NCI-H128 (cell line): ENCODE measurements around the gene CREBRF.
"Not testable (repeated sequence)": the region's sequence is repeated elsewhere in the genome, so short reads cannot be mapped to it uniquely, and the experiment has no call there.

Experiments used
- DNase-seq: peaks from one replicate; lab custom pipeline; 2025; ENCODE audit not compliant: unreplicated experiment; lab: John Stamatoyannopoulos, UW

CREBRF gene, protein sequence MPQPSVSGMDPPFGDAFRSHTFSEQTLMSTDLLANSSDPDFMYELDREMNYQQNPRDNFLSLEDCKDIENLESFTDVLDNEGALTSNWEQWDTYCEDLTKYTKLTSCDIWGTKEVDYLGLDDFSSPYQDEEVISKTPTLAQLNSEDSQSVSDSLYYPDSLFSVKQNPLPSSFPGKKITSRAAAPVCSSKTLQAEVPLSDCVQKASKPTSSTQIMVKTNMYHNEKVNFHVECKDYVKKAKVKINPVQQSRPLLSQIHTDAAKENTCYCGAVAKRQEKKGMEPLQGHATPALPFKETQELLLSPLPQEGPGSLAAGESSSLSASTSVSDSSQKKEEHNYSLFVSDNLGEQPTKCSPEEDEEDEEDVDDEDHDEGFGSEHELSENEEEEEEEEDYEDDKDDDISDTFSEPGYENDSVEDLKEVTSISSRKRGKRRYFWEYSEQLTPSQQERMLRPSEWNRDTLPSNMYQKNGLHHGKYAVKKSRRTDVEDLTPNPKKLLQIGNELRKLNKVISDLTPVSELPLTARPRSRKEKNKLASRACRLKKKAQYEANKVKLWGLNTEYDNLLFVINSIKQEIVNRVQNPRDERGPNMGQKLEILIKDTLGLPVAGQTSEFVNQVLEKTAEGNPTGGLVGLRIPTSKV

DNA sequence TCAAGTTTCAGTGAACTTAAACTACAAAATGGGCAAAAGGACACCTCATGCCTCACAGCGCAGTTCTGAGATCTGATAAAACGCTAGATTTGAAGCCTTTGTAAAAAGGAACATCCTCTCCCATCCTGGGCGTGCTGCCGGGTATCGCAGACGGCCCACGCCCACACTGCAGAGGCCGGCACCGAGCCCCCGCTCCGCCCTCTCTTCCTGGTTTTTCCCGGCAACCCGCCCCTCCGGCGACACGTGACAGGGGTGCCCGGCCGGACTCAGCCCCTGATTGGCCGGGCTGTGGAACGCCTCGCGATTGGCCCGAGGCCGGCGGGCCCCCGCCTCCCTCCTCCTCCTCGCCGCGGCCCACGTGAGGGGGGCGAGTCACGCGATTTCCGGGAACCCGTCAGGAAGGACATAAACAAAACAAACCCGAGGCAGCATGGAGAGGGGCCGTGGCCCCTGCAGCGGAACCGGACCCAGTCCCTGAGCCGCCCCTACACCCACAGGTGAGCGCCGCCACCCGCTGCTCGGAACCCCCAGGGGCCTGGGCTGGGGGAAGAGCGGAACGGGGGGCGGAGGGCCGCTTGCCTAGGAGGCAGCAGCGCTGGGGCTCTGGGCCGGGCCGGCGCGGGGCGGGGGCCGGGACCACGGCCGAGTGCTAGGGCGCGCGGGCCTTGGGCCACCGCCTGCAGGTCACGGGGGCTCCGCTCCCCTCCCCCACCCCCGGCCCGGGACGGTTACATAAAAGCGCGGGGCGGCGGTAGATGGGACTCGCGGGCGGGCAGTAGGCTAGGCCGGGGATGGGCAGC is at the start of gene CREBRF:
Gene CREBRF (plus strand): TSS at position 370 of the 800 bp plus-strand sequence. CDS start 24,424 bp downstream, outside the sequence.
- peak; percentile 83 for DNase-seq

DNA sequence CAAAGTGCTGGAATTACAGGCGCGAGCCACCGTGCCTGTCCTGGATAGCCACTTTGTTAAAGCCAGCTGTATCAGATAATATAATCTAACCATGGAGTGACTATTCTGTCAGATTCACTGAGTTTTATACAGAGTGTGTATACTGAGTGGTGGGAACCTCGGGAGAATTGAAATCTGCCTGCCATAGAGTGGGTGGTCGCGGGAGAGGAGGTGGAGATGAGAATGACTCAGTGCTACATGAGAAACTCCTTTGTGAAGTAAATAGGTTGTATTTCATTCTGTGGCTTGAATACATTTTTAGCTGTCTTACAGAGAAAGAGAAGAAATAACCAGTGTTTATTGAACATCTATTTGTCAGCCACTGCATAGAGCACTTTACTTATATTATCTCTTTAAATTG is 46.1 kb upstream of the CREBRF start:
- DNase-seq: no peak

DNA sequence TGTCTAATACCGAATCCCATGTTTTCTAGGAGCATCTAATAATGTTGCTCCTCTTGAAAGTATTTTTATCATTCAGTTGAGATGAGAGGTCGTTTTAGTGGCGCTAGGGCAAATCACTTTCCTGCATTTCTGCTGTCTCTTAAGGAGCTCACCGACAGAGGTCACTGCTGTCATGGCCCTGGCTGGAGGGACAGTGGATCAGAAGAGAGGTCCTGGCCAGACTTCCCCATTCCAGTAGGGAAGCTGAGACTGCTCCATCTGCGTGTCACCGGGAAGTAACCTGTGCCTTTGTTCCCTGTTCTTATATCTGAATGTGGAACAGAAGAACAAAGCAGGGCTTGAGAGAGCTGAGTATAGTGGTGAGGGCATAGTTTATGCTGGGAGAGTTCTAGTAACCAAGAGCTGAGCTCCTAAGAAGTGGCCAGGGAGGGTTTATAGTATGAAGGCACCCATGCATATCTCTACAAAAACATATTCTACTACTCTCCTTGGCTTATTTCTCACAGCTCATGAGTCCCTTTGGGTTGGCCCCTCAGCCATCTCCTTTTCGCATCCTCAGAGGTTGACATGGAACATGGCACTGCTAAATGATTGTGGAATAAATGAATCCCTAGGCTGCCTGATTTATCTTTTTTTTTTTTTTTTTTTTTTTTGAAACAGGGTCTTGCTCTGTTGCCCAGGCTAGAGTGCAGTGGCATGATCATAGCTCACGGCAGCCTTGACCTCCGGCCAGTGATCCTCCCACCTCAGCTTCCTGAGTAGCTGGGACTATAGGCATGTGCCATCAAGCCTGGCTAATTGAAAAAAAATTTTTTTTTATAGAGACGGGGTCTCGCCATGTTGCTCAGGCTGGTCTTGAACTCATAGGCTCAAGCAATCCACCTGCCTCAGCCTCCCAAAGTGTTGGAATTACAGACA is 45.3 kb upstream of the CREBRF start:
- no peak for DNase-seq

DNA sequence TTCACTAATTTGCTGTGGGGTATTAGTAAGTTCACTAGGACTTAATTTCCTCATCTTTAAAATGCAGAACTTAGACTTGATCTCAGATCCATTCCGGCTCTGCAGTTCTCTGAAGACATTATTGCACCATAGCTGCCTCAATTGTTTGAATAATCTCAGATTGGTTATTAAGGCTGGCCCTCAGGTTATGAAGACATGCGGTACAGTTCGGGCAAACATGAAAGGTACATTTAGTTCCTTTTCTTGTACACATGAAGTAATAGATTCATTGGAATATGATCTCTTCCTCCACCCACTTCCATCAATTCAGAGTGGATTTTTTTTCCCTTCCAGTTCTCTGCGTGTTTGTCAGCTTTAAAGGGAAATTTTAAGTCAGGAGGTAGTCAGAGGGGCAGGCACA is 44.6 kb upstream of the CREBRF start:
- no peak for DNase-seq

DNA sequence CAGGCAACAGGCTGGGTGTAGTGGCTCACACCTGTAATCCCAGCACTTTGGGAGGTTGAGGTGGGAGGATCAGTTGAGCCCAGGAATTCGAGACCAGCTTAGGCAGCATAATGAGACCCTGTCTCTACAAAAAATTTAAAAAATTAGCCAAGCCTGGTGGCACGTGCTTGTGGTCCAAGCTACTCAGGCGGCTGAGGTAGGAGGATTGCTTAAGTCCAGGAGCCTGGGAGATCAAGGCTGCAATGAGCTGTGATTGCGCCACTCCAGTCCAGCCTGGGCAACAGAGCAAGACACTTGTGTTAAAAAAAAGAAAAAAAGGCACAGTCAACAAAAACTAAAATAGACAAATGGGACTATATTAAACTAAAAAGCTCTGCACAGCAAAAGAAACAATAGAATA is 43.3 kb upstream of the CREBRF start:
- no peak for DNase-seq

DNA sequence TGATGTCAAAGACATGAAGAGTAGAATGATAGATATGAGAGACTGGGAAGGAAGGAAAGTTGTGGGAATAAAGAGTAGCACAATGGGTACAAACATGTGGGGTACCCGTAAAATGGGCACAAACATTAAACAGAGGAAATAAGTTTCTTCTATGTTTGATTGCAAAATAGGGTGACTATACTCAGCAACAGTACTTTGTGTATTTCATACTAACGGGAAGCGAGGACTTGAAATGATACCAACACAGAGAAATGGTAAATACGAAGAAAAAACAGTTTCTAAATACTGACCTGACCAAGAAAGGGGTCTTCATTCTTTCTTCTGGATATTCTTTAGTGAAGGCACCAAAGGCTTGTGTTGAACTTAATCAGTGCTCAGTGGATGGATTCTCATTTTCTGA is 41.5 kb upstream of the CREBRF start:
- DNase-seq: no peak

DNA sequence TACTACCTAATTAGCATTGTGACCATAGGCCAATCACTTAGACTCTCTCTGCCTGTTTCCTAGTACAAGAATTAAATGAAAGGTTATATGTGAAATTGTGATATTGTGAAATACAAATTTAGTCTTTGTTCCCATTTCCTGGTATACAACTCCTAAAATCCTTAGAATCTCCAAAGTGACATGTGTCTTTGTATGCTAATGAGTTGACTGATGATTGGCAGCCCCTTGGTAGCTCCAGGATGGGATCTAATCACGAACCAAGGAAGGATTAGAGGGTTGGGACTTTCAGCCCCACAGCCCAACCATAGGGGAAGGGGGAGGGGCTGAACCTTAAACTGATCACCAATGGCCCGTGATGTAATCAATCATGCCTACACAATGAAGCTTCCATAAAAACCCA is 41.0 kb upstream of the CREBRF start:
- DNase-seq: no peak

DNA sequence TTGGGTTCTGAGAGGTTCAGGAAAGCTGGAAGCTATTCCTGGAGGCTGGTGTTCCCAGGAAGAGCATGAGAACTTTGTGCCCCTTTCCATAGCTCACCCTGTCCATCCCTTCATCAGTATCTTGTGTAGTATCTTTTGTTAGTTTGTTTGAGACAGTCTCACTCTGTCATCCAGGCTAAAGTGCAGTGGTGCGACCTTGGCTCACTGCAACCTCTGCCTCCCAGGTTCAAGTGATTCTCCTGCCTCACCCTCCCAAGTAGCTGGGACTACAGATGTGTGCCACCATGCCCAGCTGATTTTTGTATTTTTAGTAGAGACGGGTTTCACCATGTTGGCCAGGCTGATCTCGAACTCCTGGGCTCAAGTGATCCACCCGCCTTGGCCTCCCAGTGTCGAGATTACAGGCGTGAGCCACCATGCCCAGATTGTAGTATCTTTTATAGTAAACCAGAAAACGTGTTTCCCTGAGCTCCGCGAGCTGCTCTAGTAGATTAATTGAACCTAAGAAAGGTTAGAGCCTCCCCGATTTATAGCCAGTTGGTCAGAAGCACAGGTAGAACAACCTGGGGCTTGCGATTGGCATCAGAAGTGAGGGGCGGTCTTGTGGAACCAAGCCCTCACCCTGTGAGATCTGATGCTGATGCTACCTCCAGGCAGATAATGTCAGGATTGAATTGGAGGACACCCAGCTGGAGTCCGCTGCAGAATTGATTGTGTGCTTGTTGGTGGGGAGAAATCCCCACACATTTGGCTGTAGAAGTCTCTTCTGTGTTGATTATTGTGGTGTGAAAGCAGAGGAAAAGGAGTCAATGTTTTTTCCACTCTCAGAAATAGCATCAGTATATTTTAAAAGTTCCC is 40.3 kb upstream of the CREBRF start:
- DNase-seq: no peak

DNA sequence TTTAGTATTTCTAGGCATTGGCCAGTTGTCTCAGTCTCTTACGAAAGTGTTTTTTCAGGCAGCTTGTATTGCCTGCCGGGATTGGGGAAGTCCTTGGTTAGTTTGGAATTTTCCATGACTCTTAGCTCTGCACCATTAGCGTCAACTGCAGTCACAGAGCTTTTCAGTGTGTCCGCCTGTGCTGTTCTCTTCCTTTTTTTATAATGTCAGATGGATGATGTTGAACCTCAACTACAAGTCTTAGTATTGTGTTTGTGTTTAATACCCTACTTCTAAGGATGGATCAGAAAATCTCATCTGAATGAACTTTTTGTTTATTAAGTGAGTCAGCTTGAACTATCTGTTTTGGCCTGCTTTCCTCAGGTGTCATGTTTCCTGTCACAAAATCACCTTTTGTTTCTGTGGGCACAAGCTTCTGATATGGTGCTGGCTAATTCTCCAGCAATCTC is 39.5 kb upstream of the CREBRF start:
- DNase-seq: no peak

DNA sequence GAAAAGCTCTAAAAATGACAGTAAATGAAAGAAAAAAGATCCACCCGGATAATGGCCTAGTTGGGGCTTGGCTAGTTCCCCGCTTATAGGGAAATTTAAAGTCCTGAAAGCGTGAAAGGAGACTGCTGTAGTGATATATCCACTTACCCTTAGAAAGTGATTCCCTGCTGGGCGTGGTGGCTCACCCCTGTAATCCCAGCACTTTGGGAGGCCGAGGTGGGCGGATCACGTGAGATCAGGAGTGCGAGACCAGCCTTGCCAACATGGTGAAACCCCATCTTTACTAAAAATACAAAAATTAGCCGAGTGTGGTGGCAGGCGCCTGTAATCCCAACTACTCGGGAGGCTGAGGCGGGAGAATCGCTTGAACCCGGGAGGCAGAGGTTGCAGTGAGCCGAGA is 39.1 kb upstream of the CREBRF start:
- DNase-seq: not testable (repeated sequence)

DNA sequence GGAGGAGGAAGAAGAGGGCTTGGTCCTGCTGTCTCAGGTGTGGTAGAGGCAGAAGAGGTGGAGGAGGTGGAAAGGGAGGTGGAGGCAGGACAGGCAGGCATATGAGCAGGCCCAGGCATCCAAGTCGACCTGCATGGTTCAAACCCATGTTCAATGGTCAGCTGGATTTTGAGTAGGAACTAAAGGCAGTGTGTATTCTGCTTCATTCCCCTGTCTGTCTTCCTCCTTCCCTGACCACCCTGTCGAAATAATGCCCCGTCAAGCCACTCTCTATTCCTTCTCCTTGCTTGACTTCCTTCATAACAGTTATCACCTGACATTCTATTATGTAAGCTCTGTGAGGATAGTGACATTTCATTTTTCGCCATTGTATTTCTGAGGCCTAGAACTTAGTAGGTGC is 37.8 kb upstream of the CREBRF start:
- no peak for DNase-seq

DNA sequence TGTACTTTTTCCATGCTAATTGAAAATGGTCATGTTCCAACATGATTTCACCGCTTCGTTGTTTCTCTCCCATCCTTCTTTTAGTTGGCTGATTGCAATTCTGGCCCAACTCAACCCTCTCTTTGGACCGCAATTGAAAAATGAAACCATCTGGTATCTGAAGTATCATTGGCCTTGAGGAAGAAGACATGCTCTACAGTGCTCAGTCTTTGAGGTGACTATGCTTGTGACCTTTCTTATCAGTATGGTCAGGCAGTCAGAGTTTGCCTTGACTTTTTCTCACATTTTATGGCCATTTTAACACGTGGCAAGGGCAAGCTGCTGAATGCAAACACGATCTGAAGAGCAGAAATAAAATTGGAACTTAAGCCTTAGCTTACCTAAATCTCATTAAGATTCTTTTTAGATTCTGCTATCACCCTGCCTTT is 36.0 kb upstream of the CREBRF start:
- DNase-seq: no peak

DNA sequence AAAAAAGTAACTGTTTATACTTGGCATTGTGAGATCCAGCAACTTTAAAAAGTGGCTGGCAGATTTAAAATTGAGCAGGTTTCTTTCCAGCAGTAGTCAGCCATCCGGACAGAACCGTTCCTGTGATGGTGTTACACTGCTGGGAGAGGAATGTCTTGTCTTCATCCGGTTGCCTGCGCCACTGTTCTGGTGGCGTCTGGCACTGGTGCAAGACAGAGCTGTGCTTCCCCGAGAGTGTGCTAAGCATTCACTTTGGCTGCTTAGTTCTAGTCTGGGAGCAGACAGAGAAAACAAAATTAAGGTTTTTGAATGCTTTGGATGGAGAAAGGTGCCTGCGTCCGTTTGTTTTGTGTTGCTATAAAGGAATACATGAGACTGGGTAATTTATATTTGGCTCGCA is 35.5 kb upstream of the CREBRF start:
- no peak for DNase-seq

DNA sequence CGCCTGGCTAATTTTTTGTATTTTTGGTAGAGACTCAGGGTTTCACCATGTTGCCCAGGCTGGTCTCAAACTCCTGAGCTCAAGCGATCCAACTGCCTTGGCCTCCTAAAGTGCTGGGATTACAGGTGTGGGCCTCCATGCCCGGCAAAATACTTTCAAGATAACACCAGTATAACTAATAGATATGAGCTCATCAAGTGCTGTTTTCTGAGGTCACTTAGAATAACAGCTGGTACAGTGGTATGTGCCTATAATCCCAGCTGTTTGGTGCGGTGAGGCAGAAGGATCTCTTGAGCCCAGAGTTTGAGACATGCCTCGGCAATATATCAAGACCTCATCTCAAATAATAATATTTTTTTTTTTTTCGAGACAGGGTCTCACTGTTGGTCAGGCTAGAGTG is 30.5 kb upstream of the CREBRF start:
- no peak for DNase-seq

DNA sequence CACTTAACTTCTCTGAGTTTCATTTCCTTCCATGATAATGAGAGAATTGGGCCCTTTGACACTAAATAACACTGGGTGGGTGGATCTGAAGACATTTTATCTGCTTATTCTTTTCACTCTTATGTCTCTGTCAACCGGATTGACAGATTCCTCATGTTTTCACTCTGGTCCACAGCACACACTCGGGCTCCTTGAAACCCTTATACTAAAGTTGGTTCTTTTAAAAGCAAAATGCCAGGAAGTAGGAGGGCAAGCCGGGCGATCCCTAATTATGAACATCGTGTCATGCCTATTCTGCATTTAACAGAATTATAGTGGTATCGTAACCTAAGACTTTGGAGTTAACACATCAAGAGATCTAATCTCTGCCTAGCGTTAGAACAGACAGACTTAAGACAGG is 28.2 kb upstream of the CREBRF start:
- no peak for DNase-seq

DNA sequence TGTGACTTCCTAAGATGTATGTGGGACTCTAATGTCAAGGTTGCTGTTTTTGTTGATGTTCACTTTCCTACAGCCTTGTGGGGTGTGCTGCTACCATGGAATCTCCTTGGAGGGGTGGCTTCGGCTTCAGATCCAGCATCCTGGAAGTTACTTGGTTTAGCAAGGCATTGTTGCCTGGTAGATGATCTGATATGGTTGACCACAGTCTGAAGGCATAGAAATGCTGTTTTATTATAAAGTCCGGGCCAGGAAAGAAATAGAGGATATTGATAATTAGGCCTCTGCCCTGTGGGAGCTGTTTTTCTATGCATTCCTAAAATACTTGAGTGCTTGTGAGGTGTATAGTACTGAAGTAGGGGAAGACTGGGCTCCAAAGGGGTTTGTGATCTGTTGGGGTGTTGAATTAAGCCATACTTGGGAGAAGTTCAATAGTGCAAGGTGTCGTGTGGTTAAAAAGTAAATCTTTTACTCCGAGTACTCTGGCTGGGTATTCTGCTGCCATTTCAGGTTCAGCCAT is 27.3 kb upstream of the CREBRF start:
- DNase-seq: no peak

DNA sequence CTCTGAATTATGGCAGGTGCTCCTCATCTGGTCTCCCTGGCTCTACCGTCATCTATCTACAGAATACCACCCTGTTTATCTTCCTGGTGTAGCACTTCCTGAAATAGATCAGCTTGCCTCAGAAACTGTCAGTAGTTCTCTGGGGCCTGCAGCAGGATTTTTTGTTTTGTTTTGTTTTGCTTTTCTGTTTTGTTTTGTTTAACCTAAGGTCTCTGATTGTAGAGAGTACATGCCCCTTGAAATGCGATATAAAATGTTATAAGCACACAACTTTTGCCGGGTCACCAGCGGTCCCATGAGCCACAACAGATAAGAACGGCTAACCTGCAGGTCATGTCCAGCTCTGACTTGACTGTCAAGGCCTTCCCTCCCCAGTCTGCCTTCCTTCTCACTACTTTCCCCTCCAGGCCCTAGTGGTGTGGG is 26.6 kb upstream of the CREBRF start:
- no peak for DNase-seq

DNA sequence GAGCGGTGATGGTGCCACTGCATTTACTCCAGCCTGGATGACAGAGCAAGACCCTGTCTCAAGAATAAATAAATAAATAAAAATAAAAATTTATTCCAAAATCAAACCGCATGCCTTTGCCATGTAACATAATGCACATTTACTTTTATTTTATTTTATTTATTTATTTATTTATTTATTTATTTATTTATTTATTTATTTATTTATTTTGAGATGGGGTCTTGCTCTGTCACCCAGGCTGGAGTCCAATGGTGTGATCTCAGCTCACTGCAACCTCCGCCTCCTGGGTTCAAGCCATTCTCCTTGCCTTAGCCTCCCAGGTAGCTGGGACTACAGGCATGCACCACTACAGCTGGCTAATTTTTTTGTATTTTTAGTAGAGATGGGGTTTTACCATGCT is 24.1 kb upstream of the CREBRF start:
- not testable (repeated sequence) for DNase-seq

DNA sequence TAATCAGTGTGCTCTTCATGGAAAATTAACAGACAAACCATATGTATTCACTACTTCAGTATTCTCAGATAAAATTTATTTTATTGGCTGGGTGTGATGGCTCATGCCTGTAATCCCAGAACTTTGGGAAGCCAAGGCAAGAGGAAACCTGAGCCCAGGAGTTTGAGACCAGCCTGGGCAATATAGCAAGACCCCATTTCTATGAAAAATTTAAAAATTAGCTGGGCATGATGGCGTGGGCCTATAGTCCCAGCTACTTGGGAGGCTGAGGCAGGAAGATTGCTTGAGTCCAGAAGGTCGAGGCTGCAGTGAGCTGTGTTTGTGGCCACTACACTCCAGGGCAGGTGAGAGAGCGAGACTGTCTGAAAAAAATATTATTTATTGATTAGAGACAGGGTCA is 23.4 kb upstream of the CREBRF start:
- no peak for DNase-seq

DNA sequence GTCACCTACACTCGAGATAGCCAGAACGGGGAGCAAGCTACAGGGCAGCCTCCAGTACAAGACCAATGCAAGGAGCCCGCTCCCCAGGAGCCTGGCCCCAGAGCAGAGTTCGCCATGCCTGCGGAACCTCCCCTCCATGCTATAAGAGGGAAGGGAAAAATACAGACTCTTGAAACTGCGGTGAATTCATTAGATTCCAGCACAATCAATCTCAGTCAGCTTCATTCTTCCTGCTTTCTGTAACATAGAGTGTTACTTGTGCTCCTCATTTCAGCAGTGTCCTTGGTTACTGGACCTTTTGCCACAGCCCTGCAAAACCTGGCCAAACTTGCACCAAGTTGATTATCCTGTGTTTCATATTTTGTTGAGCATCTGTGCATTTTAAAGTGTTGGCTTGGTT is 22.2 kb upstream of the CREBRF start:
- DNase-seq: no peak
